Subcutaneous adipose tissue (tissue), 4 donors: ENCODE data around the gene MMP1. TPM values are rescaled to one million over a fixed set of nuclear protein-coding genes. Genes with fewer than 3 reads are reported as not detected.

ENCODE experiments used
- total RNA-seq, 4 donors: library from RNA; depleted of rRNA; stranded (reverse); fragments of >200 nt; gene quantifications; one replicate each; pipeline ENCODE4 v1.1.0, GENCODE V29; 2016
- TF ChIP-seq, protein P1 (sequence below): fragments of 450-650 bp; IDR thresholded peaks from one replicate; pipeline ENCODE4 v1.5.1; 2016; ENCODE audit warnings: low read depth, mild to moderate bottlenecking, control low read depth, antibody characterized with exemption, moderate library complexity

Gene MMP1
- total RNA-seq, 4 donors from 2014 or later, result not detected

DNA sequence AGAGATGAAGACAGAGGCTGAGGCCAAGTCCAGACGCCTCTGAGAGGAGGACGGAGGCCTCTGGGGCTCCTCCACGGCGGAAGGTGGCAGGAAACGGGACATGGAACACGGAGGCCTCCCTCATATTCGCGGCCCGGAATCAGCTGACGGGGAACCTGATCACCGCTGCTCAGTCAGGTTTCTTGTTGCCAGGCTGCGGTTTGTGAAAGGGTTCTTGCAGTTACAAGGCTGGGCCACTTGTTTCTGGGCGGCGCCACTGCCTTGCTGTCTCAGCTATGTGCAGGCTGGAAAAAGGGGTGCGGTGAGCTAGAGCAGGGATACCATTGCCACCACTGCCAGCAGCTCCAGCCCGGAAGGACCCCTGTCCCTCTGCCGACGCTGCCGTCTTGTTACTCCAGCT lies 10.0 kb upstream of the MMP1 start:
- TF ChIP-seq, protein P1, sequence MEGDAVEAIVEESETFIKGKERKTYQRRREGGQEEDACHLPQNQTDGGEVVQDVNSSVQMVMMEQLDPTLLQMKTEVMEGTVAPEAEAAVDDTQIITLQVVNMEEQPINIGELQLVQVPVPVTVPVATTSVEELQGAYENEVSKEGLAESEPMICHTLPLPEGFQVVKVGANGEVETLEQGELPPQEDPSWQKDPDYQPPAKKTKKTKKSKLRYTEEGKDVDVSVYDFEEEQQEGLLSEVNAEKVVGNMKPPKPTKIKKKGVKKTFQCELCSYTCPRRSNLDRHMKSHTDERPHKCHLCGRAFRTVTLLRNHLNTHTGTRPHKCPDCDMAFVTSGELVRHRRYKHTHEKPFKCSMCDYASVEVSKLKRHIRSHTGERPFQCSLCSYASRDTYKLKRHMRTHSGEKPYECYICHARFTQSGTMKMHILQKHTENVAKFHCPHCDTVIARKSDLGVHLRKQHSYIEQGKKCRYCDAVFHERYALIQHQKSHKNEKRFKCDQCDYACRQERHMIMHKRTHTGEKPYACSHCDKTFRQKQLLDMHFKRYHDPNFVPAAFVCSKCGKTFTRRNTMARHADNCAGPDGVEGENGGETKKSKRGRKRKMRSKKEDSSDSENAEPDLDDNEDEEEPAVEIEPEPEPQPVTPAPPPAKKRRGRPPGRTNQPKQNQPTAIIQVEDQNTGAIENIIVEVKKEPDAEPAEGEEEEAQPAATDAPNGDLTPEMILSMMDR, result no peak

DNA sequence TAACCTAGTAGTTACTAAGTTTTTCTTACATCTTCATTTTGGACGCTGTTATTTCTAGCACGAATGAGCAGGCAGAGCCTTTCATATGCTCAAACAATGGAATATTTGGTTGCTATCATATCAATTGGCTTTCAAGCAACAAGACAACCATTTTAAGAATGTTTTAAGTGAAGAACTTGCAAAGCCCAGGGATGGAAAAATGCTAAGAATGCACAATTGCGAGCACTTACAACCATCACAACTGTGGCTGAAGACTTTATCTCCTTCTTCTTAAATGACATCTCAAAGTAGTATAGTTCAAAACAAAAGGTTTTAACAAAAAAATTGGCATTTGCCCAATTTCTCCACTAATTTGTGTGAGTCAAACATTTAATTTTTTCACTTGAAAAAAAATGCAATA lies 8.3 kb upstream of the MMP1 start:
- TF ChIP-seq, protein P1, result no peak

DNA sequence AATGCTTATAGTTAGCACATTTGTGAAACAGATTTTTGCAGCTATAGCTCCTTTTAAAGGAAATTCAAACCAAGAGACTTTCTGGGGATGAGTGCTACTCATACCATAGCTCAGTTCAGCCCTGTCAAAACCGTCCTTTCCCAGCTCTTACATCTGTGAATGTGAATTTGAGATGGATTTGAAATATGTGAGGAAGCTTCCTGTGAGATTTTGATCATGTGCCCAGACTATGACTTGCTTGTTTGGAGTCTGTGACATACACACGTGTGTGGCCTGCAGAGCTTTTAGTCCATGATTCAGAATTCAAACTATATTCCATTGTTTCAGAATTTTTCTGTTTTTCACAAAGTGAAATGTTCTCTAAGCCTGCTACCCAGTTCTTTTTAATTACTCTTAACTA lies 4.4 kb upstream of the MMP1 start:
- TF ChIP-seq, protein P1, result no peak

DNA sequence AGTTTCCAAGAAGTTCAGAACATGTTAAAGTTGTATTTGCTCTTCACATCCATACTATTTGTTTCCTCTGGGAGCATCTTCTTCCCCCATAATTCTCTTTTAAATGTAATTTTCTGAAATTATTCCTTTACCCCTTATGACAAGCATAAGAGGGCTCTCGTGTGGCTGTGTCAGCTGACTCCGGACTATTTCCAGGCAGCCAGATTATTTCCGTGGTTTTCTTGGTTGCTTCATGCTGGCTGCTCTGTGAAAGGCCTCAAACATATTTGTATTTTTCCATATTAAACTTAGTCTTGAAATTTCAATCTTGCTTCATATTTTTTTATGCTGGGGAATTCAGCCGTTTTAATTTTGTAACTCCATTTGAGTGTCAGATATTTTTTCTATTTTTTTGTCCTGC lies 2.8 kb upstream of the MMP1 start:
- TF ChIP-seq, protein P1, result no peak

DNA sequence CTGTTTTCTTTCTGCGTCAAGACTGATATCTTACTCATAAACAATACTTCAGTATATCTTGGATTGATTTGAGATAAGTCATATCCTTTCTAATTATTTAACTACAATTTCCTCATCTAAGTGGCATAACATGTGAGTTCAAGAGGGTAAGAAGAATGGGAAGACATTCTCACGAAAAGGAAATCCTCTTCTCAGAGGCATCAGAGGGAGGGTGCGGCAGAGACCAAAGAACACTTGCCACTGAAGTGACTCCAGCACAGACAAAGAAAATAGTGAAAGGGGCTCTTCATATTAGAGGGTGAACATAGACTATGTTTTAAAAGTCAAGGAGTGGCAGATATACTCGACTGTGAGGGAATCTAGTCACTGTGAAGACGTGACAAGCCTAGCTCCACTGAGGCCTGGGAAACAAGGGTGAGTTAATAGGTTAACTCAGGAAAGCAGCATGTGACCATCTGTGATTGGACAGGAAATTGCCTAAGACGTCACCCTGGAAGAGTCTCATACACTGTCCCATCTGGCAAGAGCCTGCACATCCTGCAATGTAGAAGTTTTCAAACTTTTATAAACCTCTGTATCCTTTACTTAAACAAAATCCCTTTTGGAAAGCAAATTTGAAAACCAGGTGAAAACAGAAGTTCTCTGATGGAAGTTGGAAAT lies 1.9 kb upstream of the MMP1 start:
- TF ChIP-seq, protein P1, result no peak

DNA sequence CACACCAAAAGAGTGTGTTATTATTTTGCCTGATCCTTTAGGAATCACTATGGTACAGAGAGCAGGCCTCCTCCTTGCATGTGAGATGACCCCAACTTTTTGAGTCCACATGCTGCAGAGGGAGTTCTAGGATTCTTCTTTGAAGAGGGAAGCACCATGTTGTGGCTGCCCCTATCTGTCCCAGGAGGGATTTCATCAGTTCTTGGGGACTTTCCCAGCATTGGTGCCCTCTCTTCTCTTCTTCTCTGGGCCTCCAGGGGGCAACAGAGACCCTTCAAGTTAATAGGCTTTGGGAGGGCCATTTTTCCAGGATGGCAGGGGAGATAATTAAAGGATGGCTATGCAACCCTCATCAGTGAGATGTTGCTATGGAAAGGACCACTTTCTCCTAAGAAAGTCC lies 3.6 kb downstream of the MMP1 start:
- TF ChIP-seq, protein P1, result no peak

DNA sequence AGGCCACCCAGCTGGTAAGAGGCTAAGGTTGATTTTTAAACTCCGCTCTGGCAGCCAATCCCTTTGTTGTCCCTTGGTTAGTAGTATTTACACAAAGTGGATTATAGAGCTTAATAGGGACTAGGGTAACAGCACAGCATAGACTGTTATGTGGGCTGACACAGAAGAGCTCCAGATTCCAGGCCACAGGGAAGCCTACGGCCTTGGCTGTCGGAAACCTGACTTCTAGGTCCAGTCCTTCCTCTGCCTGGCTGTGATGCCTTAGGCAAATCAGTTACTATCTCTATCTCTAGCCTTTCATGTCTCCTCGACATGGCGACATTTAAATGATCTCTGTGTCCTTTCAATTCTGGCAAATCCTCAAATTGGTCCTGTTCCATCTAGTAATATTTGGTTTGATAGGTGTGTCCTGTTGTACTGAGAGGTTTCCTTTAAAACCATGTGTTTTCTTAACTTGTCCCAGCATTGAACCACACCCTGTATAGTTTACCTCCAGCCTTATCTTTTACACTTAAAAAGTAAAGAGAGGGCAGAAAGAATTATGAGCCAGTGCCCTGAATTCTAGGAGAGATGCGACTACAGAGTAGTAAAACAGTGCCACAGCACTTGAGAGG lies 4.2 kb downstream of the MMP1 start:
- TF ChIP-seq, protein P1, result no peak
